ENCODE data around the gene SPRR2B. TPM values are rescaled to one million over a fixed set of nuclear protein-coding genes. Genes with fewer than 3 reads are reported as not detected.

Gene SPRR2B
- total RNA-seq = not detected in 2 replicates

DNA sequence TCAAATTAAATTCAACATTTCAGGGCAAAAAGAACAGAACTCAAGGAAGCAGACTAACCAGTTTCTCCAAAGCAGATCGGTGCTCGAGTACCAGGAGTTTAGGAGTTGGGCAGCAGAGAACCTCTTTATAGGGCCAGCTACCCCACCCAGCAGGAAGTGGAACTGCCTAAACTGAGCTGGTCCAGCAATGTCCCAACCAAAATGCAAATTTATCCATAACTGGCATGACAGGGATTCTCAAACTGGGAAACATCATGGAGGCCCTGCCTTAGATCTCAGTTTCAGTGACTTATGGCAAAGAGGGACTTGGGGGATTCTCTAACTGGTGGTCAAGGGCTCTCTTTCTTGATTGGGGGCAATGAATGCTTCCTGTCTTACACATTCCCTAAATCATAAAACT lies at the start of gene SPRR2B:
Gene SPRR2B (minus strand): TSS at position 101 of the 400 bp plus-strand sequence. CDS start 772 bp downstream, outside the sequence.

GRCh38 chr1:153113416-153113815 lies 42.0 kb upstream of the SPRR2B start, which contains the start of gene SPRR2F:
Gene SPRR2F (minus strand): TSS chr1:153113516. CDS start chr1:153112733, 783 bp downstream.

GRCh38 chr1:153094426-153094825 lies 23.0 kb upstream of the SPRR2B start, which contains the start of gene SPRR2E:
Gene SPRR2E (minus strand): TSS chr1:153094526. CDS start chr1:153093751, 775 bp downstream.

DNA sequence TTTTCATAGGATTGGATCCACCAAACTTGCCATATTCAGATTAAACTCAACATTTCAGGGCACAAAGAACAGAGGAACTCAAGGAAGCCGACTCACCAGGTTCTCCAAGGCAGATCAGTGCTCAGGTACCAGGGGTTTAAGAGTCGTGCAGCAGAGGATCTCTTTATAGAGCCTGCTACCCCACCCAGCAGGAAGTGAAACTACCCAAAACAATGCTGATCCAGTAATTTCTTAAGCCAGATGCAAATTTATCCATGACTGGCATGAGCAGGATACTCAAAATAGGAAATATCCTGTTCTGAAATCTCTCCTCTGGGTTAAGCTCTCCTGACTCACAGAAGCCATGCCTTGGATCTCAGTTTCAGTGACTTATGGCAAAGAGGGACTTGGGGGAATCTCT lies 14.0 kb downstream of the SPRR2B start, which contains the start of gene SPRR2A:
Gene SPRR2A (minus strand): TSS at position 138 of the 400 bp plus-strand sequence. CDS start 777 bp downstream, outside the sequence.

DNA sequence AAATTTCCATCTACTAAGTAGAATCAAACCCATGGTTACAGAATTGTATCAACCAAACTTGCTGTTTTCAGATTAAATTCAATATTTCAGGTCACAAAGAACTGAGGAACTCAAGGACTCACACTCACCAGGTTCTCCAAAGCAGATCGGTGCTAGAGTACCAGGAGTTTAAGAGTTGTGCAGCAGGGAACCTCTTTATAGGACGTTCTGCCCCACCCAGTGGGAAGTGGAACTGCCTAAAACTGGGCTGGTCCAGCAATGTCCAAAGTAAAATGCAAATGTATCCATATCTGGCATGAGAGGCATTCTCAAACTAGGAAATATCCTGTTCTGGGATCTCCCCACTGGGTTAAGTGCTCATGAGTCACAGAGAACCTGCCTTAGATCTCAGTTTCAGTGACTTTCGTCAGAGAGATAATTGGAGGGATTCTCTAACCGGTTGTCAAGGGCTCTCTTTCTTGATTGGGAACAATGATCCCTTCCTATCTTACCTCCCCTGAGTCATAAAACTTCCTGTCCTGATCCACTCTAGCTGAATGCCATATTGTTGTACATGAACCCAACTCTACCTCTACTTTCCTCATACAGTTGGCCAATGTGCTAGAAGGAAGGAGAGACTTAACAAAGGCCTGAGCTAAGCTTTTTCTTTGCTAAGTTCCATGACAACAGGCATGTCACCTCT lies 30.3 kb downstream of the SPRR2B start, which contains the start of gene SPRR2D:
Gene SPRR2D (minus strand): TSS at position 171 of the 682 bp plus-strand sequence. CDS start 774 bp downstream, outside the sequence.

DNA sequence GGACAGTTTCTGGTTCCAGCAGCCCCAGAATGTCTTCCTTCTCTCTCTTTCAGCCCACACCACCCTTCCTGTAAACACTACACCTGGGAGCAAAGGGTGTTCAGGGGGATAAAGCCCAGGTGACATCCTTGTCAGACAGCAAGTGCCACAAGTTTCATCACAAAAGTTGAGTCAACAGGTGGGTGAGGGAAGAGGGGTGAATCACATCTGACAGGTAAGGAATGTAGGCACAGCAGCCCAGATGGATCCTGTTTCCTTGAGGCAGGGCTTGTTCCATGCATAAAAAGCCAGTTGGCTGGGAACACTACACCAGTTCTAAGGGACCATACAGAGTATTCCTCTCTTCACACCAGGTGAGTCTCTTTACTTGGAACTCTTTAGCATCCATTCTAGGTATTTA lies 40.5 kb downstream of the SPRR2B start, which contains the start of gene SPRR1B:
Gene SPRR1B (plus strand): TSS at position 309 of the 400 bp plus-strand sequence. CDS start 1,143 bp downstream, outside the sequence.

Small RNA genes within 50 kb of the gene (small RNA-seq; reads per million reads assigned to genes)
- not detected for gene AL356867.1

Other genes with a start within 250 kb of the SPRR2B start
- not detected in 2 replicates for gene LCE1A, start 244.1 kb downstream of the SPRR2B start, total RNA-seq
- not detected in 2 replicates for gene LCE6A, start 228.8 kb downstream of the SPRR2B start, total RNA-seq
- gene LCE7A, start 211.6 kb downstream of the SPRR2B start, total RNA-seq = not detected in 2 replicates
- not detected in 2 replicates for gene SMCP, start 193.3 kb downstream of the SPRR2B start, total RNA-seq
- gene IVL, start 163.1 kb downstream of the SPRR2B start, total RNA-seq = not detected in 2 replicates
- not detected in 2 replicates for gene SPRR5, start 124.4 kb downstream of the SPRR2B start, total RNA-seq
- not detected in 2 replicates for gene SPRR4, start 101.0 kb downstream of the SPRR2B start, total RNA-seq
- not detected in 2 replicates for gene SPRR1A, start 87.5 kb downstream of the SPRR2B start, total RNA-seq
- not detected in 2 replicates for gene SPRR3, start 69.9 kb downstream of the SPRR2B start, total RNA-seq
- gene SPRR1B, start 40.4 kb downstream of the SPRR2B start, total RNA-seq = not detected in 2 replicates
- not detected in 2 replicates for gene SPRR2D, start 30.5 kb downstream of the SPRR2B start, total RNA-seq
- gene SPRR2A, start 14.1 kb downstream of the SPRR2B start, total RNA-seq = not detected in 2 replicates
- gene SPRR2E, start 22.9 kb upstream of the SPRR2B start, total RNA-seq = not detected in 2 replicates
- not detected in 2 replicates for gene SPRR2F, start 41.9 kb upstream of the SPRR2B start, total RNA-seq
- gene SPRR2G, start 79.3 kb upstream of the SPRR2B start, total RNA-seq = not detected in 2 replicates
- gene LELP1, start 131.8 kb upstream of the SPRR2B start, total RNA-seq = not detected in 2 replicates
- not detected in 2 replicates for gene PRR9, start 146.0 kb upstream of the SPRR2B start, total RNA-seq
- gene LORICRIN, start 188.1 kb upstream of the SPRR2B start, total RNA-seq = not detected in 2 replicates
- gene PGLYRP3, start 241.3 kb upstream of the SPRR2B start, total RNA-seq = not detected in 2 replicates